Ishikawa (cell line): ENCODE measurements around the gene FOXD1.

ENCODE experiments used
- CEBPB ChIP-seq: IDR thresholded peaks from 2 replicates; pipeline ENCODE4 v1.6.1; 2012
- EGR1 ChIP-seq: IDR thresholded peaks from 2 replicates; pipeline ENCODE4 v1.6.1; 2012
- EP300 ChIP-seq: IDR thresholded peaks from 2 replicates; pipeline ENCODE4 v1.6.1; 2012; ENCODE audit warnings: borderline replicate concordance
- MAX ChIP-seq: IDR thresholded peaks from 2 replicates; pipeline ENCODE4 v1.6.1; 2012
- RAD21 ChIP-seq: IDR thresholded peaks from 2 replicates; pipeline ENCODE4 v1.6.1; 2012; ENCODE audit warnings: low read depth
- TAF1 ChIP-seq: IDR thresholded peaks from 2 replicates; pipeline ENCODE4 v1.6.1; 2012; ENCODE audit warnings: low read depth, mild to moderate bottlenecking
- TF ChIP-seq, protein P1 (sequence below): IDR thresholded peaks from 2 replicates; pipeline ENCODE4 v1.6.1; 2012; ENCODE audit warnings: low read depth, mild to moderate bottlenecking

GRCh38 chr5:73452215-73452614 is 3.6 kb upstream of the FOXD1 start:
- no peak for TF ChIP-seq EP300
- TF ChIP-seq EGR1: no peak
- TF ChIP-seq RAD21: no peak
- TF ChIP-seq, protein P1, sequence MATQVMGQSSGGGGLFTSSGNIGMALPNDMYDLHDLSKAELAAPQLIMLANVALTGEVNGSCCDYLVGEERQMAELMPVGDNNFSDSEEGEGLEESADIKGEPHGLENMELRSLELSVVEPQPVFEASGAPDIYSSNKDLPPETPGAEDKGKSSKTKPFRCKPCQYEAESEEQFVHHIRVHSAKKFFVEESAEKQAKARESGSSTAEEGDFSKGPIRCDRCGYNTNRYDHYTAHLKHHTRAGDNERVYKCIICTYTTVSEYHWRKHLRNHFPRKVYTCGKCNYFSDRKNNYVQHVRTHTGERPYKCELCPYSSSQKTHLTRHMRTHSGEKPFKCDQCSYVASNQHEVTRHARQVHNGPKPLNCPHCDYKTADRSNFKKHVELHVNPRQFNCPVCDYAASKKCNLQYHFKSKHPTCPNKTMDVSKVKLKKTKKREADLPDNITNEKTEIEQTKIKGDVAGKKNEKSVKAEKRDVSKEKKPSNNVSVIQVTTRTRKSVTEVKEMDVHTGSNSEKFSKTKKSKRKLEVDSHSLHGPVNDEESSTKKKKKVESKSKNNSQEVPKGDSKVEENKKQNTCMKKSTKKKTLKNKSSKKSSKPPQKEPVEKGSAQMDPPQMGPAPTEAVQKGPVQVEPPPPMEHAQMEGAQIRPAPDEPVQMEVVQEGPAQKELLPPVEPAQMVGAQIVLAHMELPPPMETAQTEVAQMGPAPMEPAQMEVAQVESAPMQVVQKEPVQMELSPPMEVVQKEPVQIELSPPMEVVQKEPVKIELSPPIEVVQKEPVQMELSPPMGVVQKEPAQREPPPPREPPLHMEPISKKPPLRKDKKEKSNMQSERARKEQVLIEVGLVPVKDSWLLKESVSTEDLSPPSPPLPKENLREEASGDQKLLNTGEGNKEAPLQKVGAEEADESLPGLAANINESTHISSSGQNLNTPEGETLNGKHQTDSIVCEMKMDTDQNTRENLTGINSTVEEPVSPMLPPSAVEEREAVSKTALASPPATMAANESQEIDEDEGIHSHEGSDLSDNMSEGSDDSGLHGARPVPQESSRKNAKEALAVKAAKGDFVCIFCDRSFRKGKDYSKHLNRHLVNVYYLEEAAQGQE: no peak
- no peak for TF ChIP-seq CEBPB
- TF ChIP-seq MAX: no peak
- no peak for TF ChIP-seq TAF1
